ENCODE data around the gene PNPLA7.
A peak's percentile ranks its signal among the peaks of the same experiment; 100 is the strongest.

PNPLA7 gene

GRCh38 chr9:137502008-137502911 is 47.9 kb downstream of the PNPLA7 start:
- H3K27me3 Mint-ChIP-seq, result no peaks in the 10 kb centered on the region
- no peaks in the 10 kb centered on the region for H3K9me3 Mint-ChIP-seq (ENCODE audit: low read depth)
- no peaks in the 10 kb centered on the region for H3K36me3 Mint-ChIP-seq
- H3K4me1 Mint-ChIP-seq (ENCODE audit: low read depth), result peaks cover 2% of the 10 kb centered on the region
- H3K4me3 Mint-ChIP-seq, result no peak overlapping the region
- H3K27ac Mint-ChIP-seq, result peak overlapping the region; percentile 34

DNA sequence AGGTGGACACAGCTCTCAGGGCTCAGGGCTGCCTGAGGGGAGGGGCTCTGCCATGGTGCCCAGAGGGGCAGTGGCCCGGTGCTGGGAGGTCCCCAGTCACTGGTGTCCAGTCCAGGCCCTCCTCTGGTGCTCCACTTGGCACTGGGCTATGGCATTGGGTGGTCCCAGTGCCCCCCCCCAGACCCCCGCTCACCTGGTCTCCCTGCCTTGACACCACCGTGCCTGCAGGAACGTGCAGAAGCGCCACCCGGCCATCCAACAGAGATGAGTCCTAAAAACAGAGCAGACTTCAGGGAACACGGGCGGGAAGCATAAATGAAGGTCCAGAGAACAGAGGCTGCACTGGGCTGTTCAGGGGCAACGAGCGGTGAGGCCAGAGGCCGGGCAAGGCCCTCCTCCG is 48.7 kb downstream of the PNPLA7 start:
- Mint-ChIP-seq H3K4me3 (no peak overlapping the region), H3K27ac (peak overlapping the region; percentile 34), H3K9me3 (ENCODE audit: low read depth) (no peaks in the 10 kb centered on the region), H3K36me3 (no peaks in the 10 kb centered on the region), H3K27me3 (no peaks in the 10 kb centered on the region), H3K4me1 (ENCODE audit: low read depth) (peaks cover 2% of the 10 kb centered on the region)

GRCh38 chr9:137500666-137501397 is 49.4 kb downstream of the PNPLA7 start:
- no peak overlapping the region for H3K4me3 Mint-ChIP-seq

DNA sequence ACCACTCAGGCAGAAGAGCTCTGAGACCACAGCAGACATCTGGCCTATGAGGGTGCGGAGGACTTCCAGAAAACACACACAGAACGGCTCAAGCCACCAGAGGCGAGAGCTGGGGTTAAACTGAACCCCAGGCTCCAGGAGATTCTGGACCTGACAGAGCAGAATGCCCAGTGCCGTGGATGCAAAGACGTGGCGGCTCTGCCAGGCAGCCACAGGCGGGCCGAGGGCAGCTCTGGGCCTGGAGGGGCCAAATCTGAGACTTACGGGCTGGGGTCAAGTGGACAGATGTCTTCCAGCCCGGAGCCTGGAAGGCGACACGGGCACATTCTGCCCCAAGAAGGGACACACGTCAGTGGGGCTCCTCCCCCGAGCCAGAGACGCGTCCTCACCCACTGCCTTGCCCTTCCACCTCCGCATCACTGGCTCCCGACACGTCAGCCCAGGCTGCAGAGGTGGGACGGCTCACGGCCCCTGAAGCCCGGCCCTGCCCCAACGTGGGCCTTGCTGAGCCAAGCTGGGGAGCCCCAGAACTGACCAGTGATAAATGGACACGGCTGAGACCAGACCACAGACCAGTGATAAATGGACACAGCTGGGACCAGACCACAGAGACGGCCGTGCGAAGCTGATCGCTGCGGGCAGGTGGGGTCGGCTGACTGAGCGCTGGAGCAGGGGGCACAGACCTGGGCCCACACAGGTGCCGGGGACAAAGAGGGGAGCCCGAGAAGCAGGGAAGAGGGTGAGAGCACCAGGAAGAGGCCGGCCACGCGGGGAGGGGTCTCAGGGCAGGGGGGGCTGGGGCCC is 50.1 kb downstream of the PNPLA7 start:
- no peaks in the 10 kb centered on the region for H3K36me3 Mint-ChIP-seq
- no peaks in the 10 kb centered on the region for H3K9me3 Mint-ChIP-seq (ENCODE audit: low read depth)
- no peak overlapping the region for H3K27ac Mint-ChIP-seq
- no peak overlapping the region for H3K4me3 Mint-ChIP-seq
- peaks cover 2% of the 10 kb centered on the region for H3K4me1 Mint-ChIP-seq (ENCODE audit: low read depth)
- H3K27me3 Mint-ChIP-seq, result no peaks in the 10 kb centered on the region

More at GRCh38 chr9:137500666-137501397, 49.4 kb downstream of the PNPLA7 start:
- H3K4me1 Mint-ChIP-seq (ENCODE audit: low read depth), result peaks cover 2% of the 10 kb centered on the region
- H3K9me3 Mint-ChIP-seq (ENCODE audit: low read depth), result no peaks in the 10 kb centered on the region
- H3K27me3 Mint-ChIP-seq, result no peaks in the 10 kb centered on the region
- no peak overlapping the region for H3K27ac Mint-ChIP-seq
- no peaks in the 10 kb centered on the region for H3K36me3 Mint-ChIP-seq

DNA sequence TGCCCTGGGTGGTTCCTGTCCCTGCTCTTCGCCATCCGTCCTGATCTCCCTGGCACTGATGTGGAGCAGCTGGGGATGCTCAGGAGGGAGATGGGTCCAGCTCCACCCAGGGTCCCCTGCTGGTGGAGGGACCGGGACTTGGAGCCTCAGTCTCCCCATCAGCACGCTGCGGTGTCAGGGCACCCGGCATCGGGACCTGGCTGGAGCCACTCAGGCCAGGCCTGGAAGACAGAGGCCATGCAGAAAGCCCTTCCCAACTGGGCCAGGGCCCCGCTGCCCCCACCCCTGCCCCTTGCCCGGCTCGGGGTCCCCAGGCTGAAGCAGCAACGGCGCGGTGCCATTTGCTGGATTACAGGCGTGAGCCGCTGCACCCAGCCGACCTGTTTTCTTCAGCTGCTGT is 50.8 kb downstream of the PNPLA7 start:
- Mint-ChIP-seq H3K9me3 (ENCODE audit: low read depth) (no peaks in the 10 kb centered on the region), H3K27ac (no peak overlapping the region)

DNA sequence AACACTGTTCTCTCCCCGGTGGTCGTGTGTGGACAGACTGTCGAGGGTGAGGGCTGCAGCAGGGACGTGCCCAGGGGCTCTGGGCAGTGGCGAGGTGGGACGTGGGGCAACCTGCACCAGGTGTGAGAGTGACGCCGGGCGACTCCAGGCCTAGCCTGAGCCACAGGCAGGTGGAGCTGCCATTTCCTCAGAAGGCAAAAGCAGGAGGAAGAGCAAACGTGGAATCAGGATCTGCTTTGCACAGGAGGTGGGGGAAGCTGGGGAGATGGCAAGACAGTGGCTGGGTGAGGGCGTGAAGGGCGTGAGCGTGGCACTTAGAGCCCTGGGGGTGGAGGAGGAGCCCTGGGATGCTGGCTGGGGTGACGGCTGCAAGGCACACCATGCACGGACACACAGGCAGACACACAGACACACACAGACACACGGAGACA is 51.5 kb downstream of the PNPLA7 start:
- no peaks in the 10 kb centered on the region for H3K27me3 Mint-ChIP-seq
- no peak overlapping the region for H3K27ac Mint-ChIP-seq
- peaks cover 2% of the 10 kb centered on the region for H3K4me1 Mint-ChIP-seq (ENCODE audit: low read depth)
- H3K36me3 Mint-ChIP-seq, result no peaks in the 10 kb centered on the region
- H3K4me3 Mint-ChIP-seq, result no peak overlapping the region
- no peaks in the 10 kb centered on the region for H3K9me3 Mint-ChIP-seq (ENCODE audit: low read depth)

More for the DNA sequence above, 50.8 kb downstream of the PNPLA7 start:
- Mint-ChIP-seq H3K27me3 (no peaks in the 10 kb centered on the region), H3K36me3 (no peaks in the 10 kb centered on the region), H3K4me1 (ENCODE audit: low read depth) (peaks cover 2% of the 10 kb centered on the region), H3K4me3 (no peak overlapping the region)

DNA sequence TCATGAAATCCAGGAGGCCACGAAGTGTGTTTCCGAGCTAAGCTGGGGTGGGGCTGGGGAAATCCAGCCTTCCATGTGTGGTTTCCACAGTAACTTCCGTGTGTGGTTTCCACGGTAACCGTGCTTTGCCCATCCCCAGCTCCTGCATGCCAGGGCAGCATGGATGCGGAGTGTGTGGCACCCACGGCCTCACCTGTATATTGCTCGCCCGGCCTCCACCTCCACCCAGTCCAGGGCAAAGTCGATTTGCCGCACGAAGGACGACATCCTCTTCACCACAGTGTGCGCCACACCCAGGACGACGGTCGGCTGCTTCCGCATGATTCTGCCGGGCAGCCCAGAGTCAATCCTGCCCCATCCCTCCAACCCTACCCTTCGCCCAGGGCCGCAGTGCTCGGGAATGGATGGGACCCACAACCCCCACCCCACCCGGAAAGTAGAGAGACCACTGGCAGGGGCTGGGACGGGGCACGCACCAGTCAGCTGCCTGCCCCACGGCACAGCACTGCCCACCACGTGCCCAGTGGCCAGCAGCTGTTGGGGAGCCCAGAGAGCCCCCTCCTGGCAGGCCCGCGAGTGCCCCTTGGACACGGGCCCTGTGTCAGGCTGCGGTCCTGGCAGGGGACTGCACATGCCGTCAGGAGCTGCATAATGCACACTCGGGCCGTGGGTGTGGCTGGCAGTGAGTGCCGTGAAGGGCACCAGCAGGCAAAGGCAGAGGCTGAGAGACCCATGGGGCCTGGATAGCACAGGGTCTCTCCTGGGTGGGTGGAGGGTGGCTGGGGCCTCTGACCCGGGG is 52.1 kb downstream of the PNPLA7 start:
- H3K36me3 Mint-ChIP-seq, result no peaks in the 10 kb centered on the region
- H3K27ac Mint-ChIP-seq, result no peak overlapping the region
- no peaks in the 10 kb centered on the region for H3K27me3 Mint-ChIP-seq
- H3K4me1 Mint-ChIP-seq (ENCODE audit: low read depth), result peaks cover 2% of the 10 kb centered on the region
- no peak overlapping the region for H3K4me3 Mint-ChIP-seq
- H3K9me3 Mint-ChIP-seq (ENCODE audit: low read depth), result no peaks in the 10 kb centered on the region

GRCh38 chr9:137496601-137497375 is 53.4 kb downstream of the PNPLA7 start:
- no peak overlapping the region for H3K27ac Mint-ChIP-seq
- H3K4me3 Mint-ChIP-seq, result no peak overlapping the region
- no peaks in the 10 kb centered on the region for H3K36me3 Mint-ChIP-seq
- no peaks in the 10 kb centered on the region for H3K27me3 Mint-ChIP-seq
- H3K4me1 Mint-ChIP-seq (ENCODE audit: low read depth), result peaks cover 1% of the 10 kb centered on the region
- H3K9me3 Mint-ChIP-seq (ENCODE audit: low read depth), result no peaks in the 10 kb centered on the region

- Mint-ChIP-seq H3K9me3 (ENCODE audit: low read depth) (no peaks in the 10 kb centered on the region), H3K36me3 (no peaks in the 10 kb centered on the region), H3K27me3 (no peaks in the 10 kb centered on the region), H3K4me1 (ENCODE audit: low read depth) (peaks cover 5% of the 10 kb centered on the region), H3K4me3 (no peak overlapping the region), H3K27ac (no peak overlapping the region)
Measured at GRCh38 chr9:137494550-137495351, 55.5 kb downstream of the PNPLA7 start.

GRCh38 chr9:137494104-137494544 is 56.1 kb downstream of the PNPLA7 start:
- Mint-ChIP-seq H3K27ac (no peak overlapping the region), H3K9me3 (ENCODE audit: low read depth) (no peaks in the 10 kb centered on the region), H3K4me3 (no peak overlapping the region), H3K27me3 (no peaks in the 10 kb centered on the region), H3K36me3 (no peaks in the 10 kb centered on the region), H3K4me1 (ENCODE audit: low read depth) (peaks cover 5% of the 10 kb centered on the region)

DNA sequence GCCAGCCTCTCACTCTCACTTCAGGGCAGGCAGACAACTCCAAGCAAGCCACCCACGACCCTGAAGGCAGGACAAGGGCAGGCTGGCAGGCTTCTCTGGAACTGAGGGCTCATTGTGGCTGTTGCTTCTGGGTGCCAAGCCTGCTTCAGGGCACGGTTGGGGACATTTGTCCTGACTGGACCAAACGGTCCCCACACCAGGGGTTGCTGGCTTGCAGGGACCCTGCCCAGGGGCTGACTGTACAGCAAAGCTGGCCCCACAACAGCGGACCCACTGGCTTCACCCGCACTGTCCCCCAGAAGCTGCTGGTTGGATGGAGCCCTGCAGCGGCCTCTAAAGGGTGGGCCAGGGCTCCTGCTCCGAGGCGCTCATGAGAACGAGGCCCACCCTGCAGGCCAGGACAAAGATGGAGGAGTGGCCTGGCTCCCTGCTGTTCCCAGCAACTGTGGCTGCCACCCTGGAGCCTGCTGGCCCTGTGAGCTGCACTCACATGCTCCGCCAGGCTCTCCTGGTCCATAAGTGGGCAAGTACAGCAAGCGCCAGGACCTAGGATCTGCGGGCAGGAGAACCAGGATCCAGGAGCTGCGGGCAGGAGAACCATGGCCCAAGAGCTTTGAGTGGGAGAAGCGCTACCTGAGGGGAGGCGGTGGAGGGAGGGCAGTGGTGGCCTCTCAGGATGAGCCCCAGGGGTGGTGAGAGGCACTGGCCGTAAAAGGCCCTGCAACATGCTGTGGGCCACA is 56.7 kb downstream of the PNPLA7 start:
- no peaks in the 10 kb centered on the region for H3K27me3 Mint-ChIP-seq
- no peak overlapping the region for H3K27ac Mint-ChIP-seq
- H3K4me3 Mint-ChIP-seq, result no peak overlapping the region
- H3K36me3 Mint-ChIP-seq, result no peaks in the 10 kb centered on the region
- H3K4me1 Mint-ChIP-seq (ENCODE audit: low read depth), result peaks cover 5% of the 10 kb centered on the region
- H3K9me3 Mint-ChIP-seq (ENCODE audit: low read depth), result no peaks in the 10 kb centered on the region

DNA sequence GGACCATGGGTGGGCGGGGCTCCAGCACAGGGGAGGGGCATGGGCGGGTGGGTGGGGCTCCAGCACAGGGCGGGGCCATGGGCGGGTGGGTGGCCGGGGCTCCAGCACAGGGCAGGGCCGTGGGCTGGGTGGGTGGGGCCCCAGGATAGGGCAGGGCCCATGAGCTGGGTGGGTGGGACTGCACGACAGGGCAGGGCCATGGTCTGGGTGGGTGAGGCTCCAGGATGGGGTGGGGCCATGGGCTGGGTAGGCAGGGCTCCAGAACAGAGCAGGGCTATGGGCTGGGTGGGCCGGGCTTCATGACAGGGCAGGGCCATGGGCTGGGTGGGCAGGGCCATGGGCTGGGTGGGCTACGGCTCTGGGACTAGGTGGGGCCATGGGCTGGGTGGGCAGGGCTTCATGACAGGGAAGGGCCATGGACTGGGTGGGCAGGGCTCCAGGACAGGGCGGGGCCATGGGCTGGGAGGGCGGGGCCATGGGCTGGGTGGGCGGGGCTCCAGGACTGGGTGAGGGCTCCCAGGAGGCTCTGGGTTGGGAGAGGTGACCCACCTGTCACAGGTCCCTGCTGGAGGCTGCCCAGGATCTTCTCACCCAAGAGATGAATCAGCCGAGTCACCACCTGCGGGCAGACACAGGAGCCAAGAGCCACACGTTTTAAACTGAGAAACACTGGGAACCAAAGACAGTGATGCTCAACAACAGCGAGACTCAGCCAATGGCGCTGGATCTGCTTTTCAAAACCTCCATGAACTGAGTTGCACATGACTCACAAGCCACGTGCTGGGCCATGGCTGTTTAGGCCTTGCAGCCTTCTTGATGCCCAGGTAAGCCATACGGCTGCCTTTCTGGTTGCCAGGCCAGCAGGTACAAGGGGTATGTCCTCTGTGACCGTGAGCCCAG is 57.5 kb downstream of the PNPLA7 start:
- Mint-ChIP-seq H3K27me3 (no peaks in the 10 kb centered on the region), H3K27ac (no peak overlapping the region), H3K4me3 (no peak overlapping the region), H3K4me1 (ENCODE audit: low read depth) (peaks cover 5% of the 10 kb centered on the region), H3K36me3 (no peaks in the 10 kb centered on the region), H3K9me3 (ENCODE audit: low read depth) (no peaks in the 10 kb centered on the region)
